Renal pelvis (tissue), 4 donors: ENCODE results near the gene EGFLAM. TPM values are rescaled to one million over a fixed set of nuclear protein-coding genes. Genes with fewer than 3 reads are reported as not detected.
A peak's percentile ranks its signal among the peaks of the same experiment; 100 is the strongest.
"Not testable (repeated sequence)": the region's sequence is repeated elsewhere in the genome, so short reads cannot be mapped to it uniquely, and the experiment has no call there.

Experiments used
- DNase-seq: peaks from one replicate; pipeline ENCODE4 v3.0.0-alpha.2; 2013
- polyA plus RNA-seq, 3 donors: library from polyadenylated mRNA; unstranded; fragments of 120-200 nt; gene quantifications; one replicate each; pipeline ENCODE4 v1.2.1, GENCODE V29; 2013; ENCODE audit not compliant: insufficient read length in 3 of 3

The EGFLAM gene
- polyA plus RNA-seq, 3 donors: 8.5 to 10.6 (median 8.8) TPM

DNA sequence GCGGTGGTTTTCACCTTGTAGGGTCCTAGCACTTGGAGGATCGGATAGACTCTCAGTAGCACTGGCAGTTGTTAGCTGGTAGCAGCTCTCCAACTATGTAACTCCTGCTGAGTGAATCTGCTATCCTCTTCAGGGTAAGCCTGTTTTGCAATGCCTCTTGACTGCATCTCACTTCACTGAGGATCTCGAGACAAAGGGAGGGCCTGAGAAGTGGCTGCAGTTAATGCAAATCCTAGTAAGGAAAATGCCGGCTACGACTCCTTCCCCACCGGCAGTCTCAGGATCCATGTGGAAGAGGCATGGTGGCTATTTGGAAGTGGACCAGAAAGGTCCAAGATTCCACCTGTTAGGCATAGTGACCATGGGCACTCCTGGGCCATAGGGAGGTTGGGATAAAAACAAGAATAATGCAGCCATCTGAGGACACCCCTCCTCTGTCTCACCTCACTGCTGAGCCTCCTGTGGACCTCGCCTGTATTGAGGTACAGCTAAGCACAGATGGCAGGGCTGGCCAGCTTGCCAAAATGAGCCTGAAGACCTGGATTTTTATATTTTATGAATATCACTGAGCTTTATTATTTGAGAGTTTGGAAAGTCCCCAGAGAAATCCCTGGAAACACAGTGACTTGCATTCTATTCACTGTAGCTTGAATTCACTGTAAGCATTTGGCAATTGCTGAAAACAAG is 152.1 kb downstream of the EGFLAM start:
- DNase-seq: no peak

DNA sequence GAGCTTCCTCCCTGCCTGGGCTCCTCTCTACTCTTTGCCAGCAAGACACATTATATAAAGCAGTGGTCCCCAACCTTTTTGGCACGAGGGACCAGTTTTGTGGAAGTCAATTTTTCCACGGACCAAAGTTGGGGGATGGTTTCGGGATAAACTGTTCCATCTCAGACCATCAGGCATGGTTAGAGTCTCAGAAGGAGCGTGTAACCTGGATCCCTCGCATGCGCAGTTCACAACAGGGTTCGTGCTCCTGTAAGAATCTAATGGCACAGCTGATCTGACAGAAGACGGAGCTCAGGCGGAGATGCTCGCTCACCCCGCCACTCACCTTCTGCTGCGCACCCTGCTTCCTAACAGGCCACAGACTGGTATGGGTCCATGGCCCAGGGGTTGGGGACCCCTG is 155.3 kb downstream of the EGFLAM start:
- no peak for DNase-seq

DNA sequence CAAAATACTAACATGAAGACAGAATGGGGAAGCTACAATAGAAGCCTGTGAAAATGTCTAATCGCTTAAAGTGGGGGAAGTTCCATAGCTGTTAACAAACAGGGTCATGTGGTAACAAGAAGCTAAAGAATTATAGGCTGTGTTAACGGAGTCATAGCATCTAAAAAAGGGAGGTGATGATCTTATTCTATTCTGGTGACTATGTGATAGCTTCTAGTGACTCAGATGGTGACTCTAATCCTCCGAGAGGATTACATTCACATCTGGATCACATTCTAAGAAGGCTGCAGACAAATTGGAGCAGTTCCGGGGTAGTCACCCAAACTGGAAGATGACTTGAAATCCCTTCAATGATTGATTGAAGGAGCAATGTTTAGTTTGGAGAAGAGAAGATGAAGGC is 156.0 kb downstream of the EGFLAM start:
- no peak for DNase-seq

DNA sequence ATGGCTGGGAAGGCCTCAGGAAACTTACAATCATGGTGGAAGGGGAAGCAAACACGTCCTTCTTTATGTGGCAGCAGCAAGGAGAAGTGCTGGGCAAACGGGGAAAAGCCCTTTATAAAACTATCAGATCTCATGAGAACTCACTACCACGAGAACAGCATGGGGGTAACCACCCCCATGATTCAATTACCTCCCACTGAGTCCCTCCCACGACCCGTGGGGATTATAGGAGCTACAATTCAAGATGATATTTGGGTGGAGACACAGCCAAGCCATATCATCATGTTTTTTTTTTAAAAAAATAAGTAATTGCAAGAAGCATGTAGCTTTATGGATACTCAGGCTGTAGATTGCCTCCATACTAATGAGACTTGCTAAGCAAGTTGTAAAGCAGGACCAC is 157.4 kb downstream of the EGFLAM start:
- DNase-seq: not testable (repeated sequence)

DNA sequence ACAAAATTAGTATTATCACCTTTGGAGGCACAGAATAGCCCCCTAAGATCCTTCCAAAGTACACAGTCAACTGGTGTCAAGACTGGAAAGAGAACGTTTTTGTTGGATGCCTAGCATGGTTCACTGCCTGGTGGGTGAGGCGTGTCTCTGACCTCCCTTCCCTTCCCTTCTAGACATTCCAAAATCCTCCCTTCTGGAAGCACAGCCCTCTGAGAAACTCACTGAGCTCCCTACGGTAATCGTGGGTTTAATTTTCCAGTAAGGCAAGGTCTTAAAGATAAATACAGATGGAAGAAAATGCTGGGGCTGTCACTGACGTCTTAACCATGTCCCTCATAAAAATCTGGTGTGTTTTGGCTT is 159.3 kb downstream of the EGFLAM start:
- no peak for DNase-seq

DNA sequence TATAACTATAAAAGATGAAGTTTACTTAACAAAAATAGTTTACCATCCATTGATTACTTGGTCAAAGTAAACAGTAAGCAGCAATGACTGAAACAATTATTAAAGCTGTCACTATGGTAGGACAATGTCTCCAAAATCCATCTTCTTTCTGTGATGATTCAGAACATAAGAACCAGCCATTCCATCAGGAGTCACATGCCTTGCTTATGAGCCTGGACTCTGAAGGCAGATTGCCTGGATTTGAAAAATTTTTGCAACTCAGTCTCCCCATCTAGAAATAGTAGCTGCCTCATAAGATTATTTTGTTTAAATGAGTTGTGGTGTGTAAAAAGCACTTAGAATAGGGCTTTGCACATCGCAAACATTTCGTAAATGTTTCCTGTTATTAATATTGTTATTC is 161.9 kb downstream of the EGFLAM start:
- no peak for DNase-seq

DNA sequence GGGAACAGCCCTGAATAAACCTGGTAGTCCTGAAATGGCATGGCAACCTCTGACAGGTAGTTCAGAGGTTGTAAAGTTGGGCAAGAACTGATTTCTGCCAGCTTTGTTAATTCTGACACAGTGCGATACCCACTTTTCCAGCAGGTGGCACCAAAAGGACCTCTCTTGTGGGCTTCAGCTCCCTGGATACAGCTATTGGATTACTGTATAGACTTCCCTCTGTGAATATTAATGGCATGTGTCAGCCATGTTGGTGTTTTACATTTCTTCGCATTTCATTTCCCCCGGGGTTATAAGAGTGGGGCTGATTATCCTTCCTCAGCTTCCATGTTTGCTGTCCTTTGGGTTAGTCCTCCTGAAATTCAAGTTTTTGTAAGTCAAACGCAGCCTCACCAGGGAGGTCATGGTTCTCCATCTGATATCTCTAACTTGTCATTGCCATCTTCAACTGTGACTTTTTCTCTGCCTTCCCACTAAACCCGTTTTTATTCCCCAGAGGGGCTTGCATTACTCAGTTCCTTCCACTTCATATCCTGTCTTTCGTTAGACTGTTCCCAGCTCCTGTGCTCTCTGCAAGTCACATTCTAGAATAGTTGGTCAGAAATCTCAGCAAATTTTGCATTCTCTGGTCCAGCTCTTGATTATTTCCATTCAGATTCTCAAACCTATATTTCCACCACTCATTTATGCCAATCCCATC is 162.5 kb downstream of the EGFLAM start:
- DNase-seq: peak; percentile 58

DNA sequence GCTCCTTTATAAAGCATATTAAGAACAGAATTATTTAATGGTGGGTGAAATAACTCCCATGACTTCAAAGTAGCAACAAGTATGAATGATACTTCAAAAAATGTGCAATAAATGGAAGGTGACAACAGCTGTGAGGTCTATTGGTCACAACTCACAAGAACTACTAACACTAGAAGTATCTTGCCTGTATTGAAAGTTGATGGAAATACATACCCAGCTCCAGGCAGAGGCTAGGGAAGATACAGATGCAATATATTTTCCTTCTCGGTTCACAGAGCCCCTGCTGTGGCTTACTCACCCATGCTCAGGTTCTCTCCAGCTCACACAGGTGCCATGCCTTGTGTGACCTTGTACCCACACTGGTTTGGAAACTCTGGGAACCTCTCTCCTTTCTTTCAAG is 164.3 kb downstream of the EGFLAM start:
- no peak for DNase-seq

DNA sequence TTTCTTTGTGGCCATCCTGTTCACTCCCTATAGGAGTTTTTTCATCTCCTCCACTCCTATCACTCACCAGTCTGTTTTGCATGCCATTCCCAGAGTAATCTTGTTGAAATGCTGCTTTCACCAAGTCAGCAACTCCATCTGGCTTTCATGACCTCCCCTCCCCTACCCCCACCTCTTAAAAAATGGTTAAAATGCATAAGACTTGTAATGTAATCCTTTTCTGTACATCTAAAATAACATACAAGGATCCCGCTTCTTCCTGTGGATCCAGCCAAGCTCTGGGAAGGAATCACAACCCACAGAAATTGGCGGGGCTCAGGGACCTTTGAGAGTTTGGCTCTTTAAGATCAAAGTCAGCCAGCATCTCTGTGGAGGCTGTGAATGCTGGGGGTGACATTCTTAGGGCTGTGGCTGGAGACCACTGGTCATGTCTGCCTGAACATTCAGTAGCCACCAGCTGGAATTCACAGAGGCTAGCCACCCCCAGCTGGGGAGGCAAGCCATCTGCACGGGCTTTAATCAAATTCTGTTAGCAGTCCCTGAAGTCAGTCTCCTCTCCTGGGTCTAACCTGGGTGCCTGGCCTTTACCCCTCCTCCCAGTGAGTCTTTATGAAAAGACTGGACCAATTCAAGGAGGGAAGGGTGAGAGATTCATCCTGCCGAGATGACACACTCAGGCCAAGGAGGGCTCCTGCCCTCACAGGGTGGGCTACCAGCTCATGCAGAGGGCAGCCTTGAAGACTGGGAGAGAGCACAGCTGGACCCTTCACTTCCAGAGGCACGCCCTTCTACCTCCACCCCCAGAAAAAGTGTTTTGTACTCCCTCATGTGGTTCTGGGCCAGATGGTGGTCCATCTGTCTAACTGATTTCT is 165.2 kb downstream of the EGFLAM start:
- no peak for DNase-seq

DNA sequence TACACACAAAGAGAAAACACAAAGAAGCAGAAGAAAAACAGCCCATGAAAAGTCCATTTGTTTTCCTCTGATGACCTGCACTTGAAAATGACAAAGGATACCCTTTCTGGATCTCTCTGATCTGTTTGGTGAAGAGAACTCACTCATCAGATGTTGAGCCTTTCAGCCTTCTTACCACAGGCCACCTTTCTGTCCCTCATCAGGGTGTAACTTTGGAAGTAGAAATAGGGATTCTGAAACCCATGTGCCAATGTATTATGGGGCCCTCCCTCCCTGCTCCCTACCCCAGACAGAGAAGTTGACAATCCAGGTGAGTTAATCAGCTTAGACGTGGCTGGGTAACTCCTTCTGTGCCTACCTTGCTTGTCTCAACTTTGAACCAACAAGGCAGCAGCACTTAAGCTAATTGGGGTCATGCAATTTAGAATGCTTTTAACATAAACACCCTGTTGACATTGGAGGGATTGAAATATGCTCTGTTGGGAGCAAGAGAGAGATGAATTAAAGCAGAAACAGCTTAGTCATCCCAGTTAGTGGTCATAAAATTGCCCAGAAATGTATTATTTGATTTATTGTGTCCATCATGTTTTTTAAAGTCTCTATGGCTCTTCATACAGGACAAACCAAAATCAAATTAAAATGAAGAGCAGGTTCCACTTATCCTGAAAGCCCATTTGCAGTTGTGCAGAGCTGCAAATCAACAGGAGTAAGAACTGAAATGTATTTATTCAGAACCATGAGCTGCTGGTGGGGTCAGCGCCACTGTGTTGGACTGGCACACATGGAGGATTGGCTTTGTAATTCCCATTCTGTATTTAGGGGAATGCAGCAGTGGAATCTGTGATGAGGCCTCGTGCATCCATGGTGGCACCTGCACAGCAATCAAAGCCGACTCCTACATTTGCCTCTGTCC is 166.0 kb downstream of the EGFLAM start:
- DNase-seq: no peak

DNA sequence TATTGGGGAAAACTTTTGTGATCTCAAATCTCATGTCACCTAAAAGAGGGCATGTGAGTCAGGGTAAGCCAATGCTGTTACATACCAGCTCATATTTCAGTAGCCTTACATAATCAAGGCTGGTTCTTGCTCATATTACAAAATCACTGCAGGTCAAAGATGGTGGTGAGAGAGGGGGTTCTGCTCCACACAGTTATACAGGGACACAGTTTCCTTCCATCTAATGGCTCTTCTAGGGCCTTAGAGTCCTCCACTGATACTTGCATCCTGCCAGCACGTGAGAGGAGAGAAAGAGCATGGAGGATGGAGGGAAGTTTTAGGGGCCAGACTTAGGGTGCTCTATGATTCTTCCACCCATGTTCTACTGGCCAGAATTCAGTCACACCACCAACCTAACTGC is 168.1 kb downstream of the EGFLAM start:
- DNase-seq: no peak

DNA sequence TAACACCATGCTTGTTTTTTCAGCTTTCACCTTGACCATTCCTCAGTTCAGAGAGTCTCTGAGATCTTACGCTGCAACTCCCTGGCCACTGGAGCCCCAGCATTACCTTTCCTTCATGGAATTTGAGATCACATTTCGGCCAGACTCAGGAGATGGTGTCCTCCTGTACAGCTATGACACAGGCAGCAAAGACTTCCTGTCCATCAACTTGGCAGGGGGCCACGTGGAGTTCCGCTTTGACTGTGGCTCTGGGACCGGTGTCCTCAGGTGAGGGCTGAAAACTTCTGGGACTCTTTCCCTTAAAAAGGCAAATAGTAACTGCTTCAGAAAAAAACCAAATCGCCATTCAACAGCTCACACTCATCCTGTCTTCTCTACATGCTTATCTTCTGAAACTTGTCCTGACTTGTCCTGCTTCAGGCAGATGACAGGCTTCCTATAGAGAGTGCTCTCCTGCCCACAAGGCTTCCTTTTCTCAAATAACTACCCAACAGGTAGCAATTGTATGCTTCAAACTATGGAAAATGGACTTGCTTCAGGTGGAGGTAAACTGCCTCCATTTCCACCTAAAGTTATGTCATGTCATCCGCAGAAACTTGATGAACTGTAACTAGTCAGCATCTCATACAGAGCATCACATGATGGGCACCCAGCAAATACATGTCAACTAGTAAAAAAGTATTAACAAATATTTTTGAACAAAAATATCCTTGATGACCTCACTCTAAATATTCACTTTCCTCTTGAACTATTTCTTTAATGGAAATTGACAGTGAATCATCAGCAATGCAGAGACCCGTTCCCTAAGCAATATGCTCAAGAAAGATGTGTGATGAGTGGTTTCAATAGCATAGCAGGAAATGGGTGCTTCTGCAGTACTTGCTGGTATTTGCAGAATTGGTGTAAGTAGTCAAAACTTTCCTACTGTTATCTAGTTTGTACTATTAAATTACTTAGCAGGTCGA is 168.9 kb downstream of the EGFLAM start:
- DNase-seq: no peak

DNA sequence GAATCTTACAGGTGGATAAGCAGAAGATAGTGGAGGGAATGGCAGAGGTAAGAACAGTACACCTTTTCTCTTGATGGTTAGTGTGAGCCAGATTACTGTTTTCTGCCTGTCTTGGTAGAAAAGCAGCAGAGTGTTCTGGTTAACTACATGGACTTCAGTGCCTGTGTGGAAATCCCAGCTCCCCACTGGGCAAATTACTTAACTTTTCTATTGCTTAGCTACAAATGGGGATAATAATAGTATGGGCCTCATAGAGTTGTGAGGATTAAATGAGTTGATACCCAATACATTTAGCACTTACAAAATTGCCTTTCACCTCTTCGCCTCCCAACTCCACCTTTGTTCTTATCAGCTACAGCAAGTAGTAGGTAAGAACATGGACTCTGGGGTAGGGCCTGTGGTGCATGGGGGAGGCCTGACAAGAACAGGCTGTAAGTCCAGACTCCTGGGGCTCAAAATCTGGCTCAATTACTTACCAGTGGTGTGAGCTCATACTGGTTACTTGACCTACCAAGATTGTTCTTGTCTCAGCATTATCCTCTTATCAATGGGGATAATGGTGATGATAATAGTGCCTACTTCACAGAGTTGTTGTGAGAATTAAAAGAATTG is 173.0 kb downstream of the EGFLAM start:
- DNase-seq: no peak

DNA sequence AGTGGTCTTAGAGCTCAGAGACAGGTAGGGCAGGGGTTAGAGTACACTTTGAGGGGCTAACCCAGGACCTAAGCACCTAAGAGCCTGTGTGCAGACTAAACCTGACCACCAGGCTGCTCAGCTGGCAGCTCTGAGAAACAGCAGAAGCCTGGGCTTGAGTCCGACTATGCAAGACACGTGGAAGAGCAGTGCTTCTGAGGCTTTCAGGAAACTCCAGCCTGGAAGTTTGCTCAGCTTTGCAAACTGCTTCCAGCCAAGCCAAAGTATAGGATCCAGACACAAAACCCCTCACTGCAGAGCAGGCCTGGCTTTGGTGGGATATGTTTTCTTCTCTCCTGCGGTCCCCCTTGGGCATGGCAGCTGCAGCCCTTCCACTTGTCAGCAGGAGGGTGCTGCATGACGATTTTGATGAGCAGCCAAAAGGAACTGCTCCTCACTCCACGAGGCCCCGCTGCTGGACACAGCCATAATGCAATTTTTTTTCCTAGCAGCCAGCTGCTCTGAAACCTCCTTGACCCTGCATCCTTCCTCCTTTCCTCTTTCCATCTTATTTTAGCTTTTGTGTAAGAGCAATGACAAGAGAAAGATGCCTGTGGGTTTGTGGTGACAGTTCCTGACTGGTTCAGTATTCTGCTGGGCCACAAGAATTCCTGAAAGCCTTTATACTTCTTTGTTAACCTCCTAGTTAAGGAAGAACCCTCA is 175.0 kb downstream of the EGFLAM start:
- peak; percentile 78 for DNase-seq

DNA sequence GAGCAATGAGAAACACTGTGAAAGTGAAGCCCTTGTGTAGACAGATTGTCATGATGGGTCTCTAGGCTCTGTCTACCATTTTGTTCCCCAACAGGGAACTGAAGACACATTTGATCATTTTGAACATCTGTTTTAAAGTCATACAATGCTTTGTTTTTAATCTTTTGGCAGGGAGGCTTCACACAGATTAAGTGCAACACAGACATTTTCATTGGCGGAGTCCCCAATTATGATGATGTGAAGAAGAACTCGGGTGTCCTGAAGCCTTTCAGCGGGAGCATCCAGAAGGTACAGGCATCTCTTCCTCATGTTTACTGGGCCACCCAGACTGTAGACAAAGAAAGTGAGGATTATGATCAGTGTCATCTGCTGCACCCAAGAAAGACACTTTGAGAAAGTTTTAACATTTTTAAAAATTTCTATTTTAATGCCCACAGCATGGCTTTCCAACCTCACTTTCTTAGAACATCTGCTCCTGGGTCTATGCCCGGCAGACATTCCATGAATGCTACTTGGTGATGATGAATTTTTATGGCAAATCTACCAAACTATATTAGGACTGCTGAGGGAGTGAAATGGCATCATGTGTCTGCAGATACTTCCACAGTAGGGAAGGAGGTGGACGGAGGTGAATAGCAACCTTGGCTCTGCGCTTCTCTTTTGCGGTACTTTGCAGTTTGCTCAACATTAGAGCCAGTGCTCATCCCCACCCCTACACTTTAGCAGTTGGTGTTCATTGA is 176.8 kb downstream of the EGFLAM start:
- no peak for DNase-seq

DNA sequence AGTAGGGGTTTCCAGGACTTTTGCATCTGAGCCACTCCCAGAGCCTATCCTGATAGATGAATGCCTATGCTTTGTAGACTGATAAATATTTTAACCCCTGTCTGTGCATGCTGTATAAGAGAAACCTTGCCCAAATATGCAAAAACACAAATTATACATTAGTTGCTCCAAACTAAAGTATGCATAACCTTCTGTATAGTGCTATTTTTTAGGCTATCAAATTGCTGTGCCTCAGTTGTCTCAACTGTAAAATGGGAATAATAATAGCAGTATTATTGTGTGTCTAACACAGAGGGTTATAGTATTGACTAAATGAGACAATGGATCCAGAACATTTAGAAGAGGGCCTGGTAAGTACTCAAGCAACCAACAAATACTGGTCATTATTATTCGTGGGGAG is 180.4 kb downstream of the EGFLAM start:
- DNase-seq: no peak

DNA sequence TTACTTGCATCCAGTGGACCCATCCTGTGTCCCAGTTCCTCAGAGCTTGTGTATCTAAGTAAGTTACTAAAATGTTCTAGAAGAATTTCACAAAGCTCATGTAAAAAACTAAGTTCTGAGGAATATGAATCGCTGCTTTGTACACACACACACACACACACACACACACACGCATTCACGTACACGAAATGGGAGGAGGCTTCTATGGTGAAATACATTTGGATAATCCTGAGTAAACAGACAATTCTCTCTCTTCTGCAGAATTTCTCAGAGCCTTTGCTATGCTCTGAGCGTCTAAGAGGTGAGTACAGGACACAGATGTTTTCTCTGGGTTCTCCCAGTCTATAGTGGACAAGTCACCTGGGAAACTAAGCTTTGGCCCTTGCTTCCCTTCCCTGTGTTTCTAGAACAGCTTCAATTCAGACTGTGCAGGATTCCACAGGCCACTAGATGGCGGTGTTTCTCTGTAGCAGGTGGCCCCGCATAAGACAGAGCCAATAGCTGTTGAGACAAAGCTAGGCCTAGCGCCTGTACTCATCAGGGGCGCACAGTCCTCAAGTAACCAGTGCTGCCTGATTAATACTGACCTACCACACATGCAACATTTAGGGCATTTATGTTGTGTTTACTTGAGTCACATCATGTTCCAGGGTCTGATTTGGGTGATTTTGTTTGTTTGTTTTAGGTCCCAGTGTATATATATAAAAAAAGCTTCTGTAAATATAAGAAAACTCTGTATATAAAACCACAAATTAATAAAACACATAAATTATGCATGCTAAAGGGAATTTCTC is 183.3 kb downstream of the EGFLAM start:
- peak; percentile 92 for DNase-seq

DNA sequence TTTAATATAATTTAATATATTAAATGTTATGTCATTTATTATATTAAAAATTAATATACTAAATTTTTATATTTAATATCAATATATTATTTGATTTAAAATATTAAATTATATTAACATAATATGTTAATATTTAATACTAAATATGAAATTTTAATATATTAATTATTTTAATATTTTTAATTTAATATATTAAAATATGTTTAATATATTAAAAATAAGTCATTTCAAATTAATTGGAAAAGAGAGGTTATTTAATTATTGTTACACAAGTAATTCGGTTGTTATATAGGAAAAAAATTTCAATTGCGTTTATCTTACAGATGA is 183.9 kb downstream of the EGFLAM start:
- DNase-seq: no peak
